ENCODE results near the gene PHRF1.

- no peak for TF ChIP-seq POLR2A (IDR thresholded peaks at IDR 0.05)
- no peak for TF ChIP-seq CTCF (IDR thresholded peaks at IDR 0.05)
These were observed 6.9 kb upstream of the PHRF1 start for GRCh38 chr11:569158-569885.
